HG02973 (cell line): ENCODE measurements around the gene NAV2.

Source experiments
- ATAC-seq: cut with Tn5 transposase; IDR thresholded peaks from one replicate; pipeline ENCODE4 v1.9.1; 2021; ENCODE audit warnings: moderate library complexity; ENCODE audit not compliant: unreplicated experiment

NAV2 gene

GRCh38 chr11:20048246-20048645 lies 335.6 kb downstream of the NAV2 start:
- ATAC-seq = no peak

GRCh38 chr11:20048707-20049106 lies 336.1 kb downstream of the NAV2 start:
- ATAC-seq = no peak

- ATAC-seq = no peak
Measured at GRCh38 chr11:20049231-20049630, 336.6 kb downstream of the NAV2 start.

GRCh38 chr11:20050048-20050447 lies 337.4 kb downstream of the NAV2 start:
- ATAC-seq = no peak

GRCh38 chr11:20050551-20051333 lies 338.1 kb downstream of the NAV2 start:
- ATAC-seq = no peak

- ATAC-seq = no peak
Measured at GRCh38 chr11:20051469-20052399, 339.1 kb downstream of the NAV2 start.

- no peak for ATAC-seq
Measured at GRCh38 chr11:20053572-20053971, 340.9 kb downstream of the NAV2 start.

GRCh38 chr11:20054584-20054983 lies 341.9 kb downstream of the NAV2 start:
- ATAC-seq = no peak

- no peak for ATAC-seq
Measured at GRCh38 chr11:20055312-20055711, 342.7 kb downstream of the NAV2 start.

- ATAC-seq = no peak
Measured at GRCh38 chr11:20056109-20056949, 343.7 kb downstream of the NAV2 start.

GRCh38 chr11:20056950-20057943 lies 344.6 kb downstream of the NAV2 start:
- no peak for ATAC-seq

- no peak for ATAC-seq
Measured at GRCh38 chr11:20058749-20059458, 346.3 kb downstream of the NAV2 start.

GRCh38 chr11:20059587-20060021 lies 347.0 kb downstream of the NAV2 start:
- no peak for ATAC-seq

- no peak for ATAC-seq
Measured at GRCh38 chr11:20060181-20060580, 347.5 kb downstream of the NAV2 start.

GRCh38 chr11:20060647-20061205 lies 348.1 kb downstream of the NAV2 start:
- no peak for ATAC-seq

GRCh38 chr11:20061776-20062175 lies 349.1 kb downstream of the NAV2 start:
- no peak for ATAC-seq

GRCh38 chr11:20064961-20065405 lies 352.3 kb downstream of the NAV2 start:
- ATAC-seq = no peak

GRCh38 chr11:20065406-20065805 lies 352.8 kb downstream of the NAV2 start:
- ATAC-seq = no peak
